Fibroblast of peridontal ligament (primary cell): ENCODE measurements around the gene HOXB4.

Source experiments
- DNase-seq: peaks from one replicate; pipeline ENCODE4 v3.0.0-alpha.2; 2010; ENCODE audit errors: extremely low read depth

HOXB4 gene

GRCh38 chr17:48528936-48529682 lies 49.0 kb downstream of the HOXB4 start:
- DNase-seq: no peak

GRCh38 chr17:48528153-48528935 lies 49.8 kb downstream of the HOXB4 start:
- no peak for DNase-seq

DNA sequence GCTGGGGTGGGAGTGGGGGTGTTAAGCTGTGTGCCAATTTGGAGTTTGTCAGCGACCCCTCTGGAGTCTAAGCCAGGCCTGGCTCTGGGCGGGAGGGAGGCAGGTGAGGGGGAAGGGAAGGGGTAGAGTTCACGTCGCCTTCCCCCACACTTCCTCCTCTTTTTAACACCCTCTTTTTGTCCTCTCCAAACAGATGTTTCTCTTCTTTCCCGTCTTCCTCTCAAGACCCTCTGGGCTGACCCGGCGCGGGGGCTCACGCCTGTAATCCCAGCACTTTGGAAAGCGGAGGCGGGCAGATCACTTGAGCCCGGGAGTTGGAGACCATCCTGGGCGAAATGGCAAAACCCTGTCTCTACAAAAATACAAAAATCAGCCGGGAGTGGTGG lies 50.6 kb downstream of the HOXB4 start:
- no peak for DNase-seq

DNA sequence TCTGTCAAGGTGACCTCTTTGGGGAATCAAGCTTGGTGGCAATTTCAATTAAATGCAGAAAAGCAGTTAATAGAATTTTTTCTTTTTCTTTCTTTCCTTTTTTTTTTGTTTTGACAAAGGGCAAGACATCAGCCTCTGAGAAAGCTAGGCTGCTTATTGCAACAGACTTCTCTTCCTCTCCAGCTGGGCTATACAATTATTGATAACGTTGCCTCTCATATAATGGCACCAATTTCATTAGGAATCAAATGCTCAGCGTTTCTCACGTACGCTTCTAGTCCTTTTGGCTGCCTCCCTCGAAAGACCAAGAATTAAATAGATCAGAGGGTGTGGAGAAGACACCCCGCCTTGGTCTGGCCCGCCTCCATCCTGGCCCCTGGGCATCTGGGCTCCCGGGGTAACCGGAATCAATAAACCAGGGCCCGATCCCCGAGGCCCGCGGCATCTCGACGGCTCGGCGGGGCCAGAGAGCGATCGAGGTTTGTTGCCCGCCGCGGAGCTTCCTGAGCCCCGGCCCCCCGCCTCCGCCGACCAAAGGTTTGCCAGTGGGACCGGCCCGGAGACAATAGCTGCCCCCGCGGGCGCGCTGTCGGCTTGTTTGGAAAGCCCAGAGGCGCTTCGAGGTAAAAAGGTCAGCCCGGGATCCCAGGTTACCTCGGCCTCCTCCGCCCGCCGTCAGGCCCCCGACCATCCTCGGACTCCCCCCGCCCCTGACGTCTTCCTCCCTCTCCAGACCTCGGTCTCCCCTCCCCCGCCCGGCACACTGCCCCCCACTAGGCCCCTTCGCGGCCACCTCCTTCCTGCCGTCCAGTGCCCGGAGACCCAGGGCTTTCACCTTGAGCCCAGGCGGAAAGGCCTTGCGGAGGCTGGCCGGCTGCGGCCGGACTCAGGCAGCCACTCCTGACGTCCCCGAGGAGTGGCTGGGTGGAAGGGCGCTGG lies 51.3 kb downstream of the HOXB4 start:
- no peak for DNase-seq
